Lower lobe of right lung (tissue), 2 donors: Measurements from ENCODE around the gene MAP3K10. TPM values are rescaled to one million over a fixed set of nuclear protein-coding genes. Genes with fewer than 3 reads are reported as not detected.

ENCODE experiments used
- ATAC-seq, 2 donors: fragments of 200-7000 bp; cut with Tn5 transposase; one replicate each; pipeline ENCODE4 v1.9.1; 2020 to 2022; ENCODE audit warnings: mild to moderate bottlenecking in 2 of 2, moderate library complexity in 2 of 2
- DNase-seq: peaks from one replicate; pipeline ENCODE4 v3.0.0-alpha.2; 2020
- H3K27ac ChIP-seq: fragments of 200-600 bp; one replicate; pipeline ENCODE4 v1.8.0; 2022
- H3K27me3 ChIP-seq: fragments of 200-600 bp; one replicate; pipeline ENCODE4 v1.8.0; 2022; ENCODE audit warnings: low read depth
- H3K36me3 ChIP-seq: fragments of 200-600 bp; one replicate; pipeline ENCODE4 v1.8.0; 2022; ENCODE audit warnings: mild to moderate bottlenecking
- H3K4me1 ChIP-seq: fragments of 200-600 bp; one replicate; pipeline ENCODE4 v1.8.0; 2022
- H3K4me3 ChIP-seq: fragments of 200-600 bp; one replicate; pipeline ENCODE4 v1.8.0; 2022; ENCODE audit warnings: mild to moderate bottlenecking
- H3K9me3 ChIP-seq: fragments of 200-600 bp; one replicate; pipeline ENCODE4 v1.8.0; 2022
- CTCF ChIP-seq: fragments of 200-600 bp; IDR thresholded peaks from one replicate; pipeline ENCODE4 v1.8.0; 2022; ENCODE audit warnings: antibody characterized with exemption, mild to moderate bottlenecking
- intact Hi-C: fragments of 100-400 bp; cut with DNase I; formaldehyde crosslinking; loops from one replicate; pipeline ENCODE4 v1.11.0; 2022
- total RNA-seq: library from RNA; stranded (reverse); fragmentation: NEBNext Ultra II Directional; extraction: Animal tissue kit (Norgen Biotek cat#: 25700); gene quantifications from one replicate; pipeline ENCODE4 v1.2.1, GENCODE V29; 2021
- donor health status: DM: no; HTN: yes; CAD: no; lungs with severe emphysema.

Gene MAP3K10
- total RNA-seq, 1 donor from 2014 or later, result 17.4 TPM

GRCh38 chr19:40247178-40247577 is 56.0 kb downstream of the MAP3K10 start:
- Histone ChIP-seq H3K4me3 (no peak overlapping the region), H3K27ac (no peak overlapping the region), H3K27me3 (no peaks in the 10 kb centered on the region), H3K36me3 (peaks cover 30% of the 10 kb centered on the region), H3K4me1 (peaks cover 24% of the 10 kb centered on the region), H3K9me3 (no peaks in the 10 kb centered on the region)
- ATAC-seq, result peak; percentile 16 to 35
- intact Hi-C loops, result no loop called here
- DNase-seq, result no peak
- TF ChIP-seq CTCF, result no peak

- H3K9me3 ChIP-seq, result no peaks in the 10 kb centered on the region
- H3K4me3 ChIP-seq, result no peak overlapping the region
- TF ChIP-seq CTCF, result no peak
- ATAC-seq, result no peak
- intact Hi-C loops, result no loop called here
- H3K27ac ChIP-seq, result no peak overlapping the region
- H3K36me3 ChIP-seq, result peaks cover 32% of the 10 kb centered on the region
- no peak for DNase-seq
- H3K4me1 ChIP-seq, result peaks cover 18% of the 10 kb centered on the region
- no peaks in the 10 kb centered on the region for H3K27me3 ChIP-seq
These were observed 56.6 kb downstream of the MAP3K10 start for GRCh38 chr19:40247735-40248262.

GRCh38 chr19:40249201-40249600 is 58.0 kb downstream of the MAP3K10 start:
- peaks cover 46% of the 10 kb centered on the region for H3K36me3 ChIP-seq
- DNase-seq (peak; percentile 21), ATAC-seq (peak in 1 of 2 donors; percentile 11)
- H3K27me3 ChIP-seq, result no peaks in the 10 kb centered on the region
- H3K4me3 ChIP-seq, result no peak overlapping the region
- H3K4me1 ChIP-seq, result peaks cover 12% of the 10 kb centered on the region
- no peaks in the 10 kb centered on the region for H3K9me3 ChIP-seq
- intact Hi-C loops, result no loop called here
- no peak for TF ChIP-seq CTCF
- H3K27ac ChIP-seq, result no peak overlapping the region

- Histone ChIP-seq H3K27me3 (no peaks in the 10 kb centered on the region), H3K27ac (no peak overlapping the region), H3K36me3 (peaks cover 51% of the 10 kb centered on the region), H3K9me3 (no peaks in the 10 kb centered on the region), H3K4me1 (peaks cover 12% of the 10 kb centered on the region), H3K4me3 (no peak overlapping the region)
- intact Hi-C loops, result no loop called here
- no peak for DNase-seq
- ATAC-seq, result no peak
- TF ChIP-seq CTCF, result no peak
These were observed 58.6 kb downstream of the MAP3K10 start for GRCh38 chr19:40249781-40250180.

- intact Hi-C loops, result no loop called here
- peaks cover 66% of the 10 kb centered on the region for H3K36me3 ChIP-seq
- DNase-seq (no peak), ATAC-seq (no peak)
- H3K4me3 ChIP-seq, result no peak overlapping the region
- H3K4me1 ChIP-seq, result no peaks in the 10 kb centered on the region
- no peak overlapping the region for H3K27ac ChIP-seq
- no peaks in the 10 kb centered on the region for H3K27me3 ChIP-seq
- no peak for TF ChIP-seq CTCF
- H3K9me3 ChIP-seq, result no peaks in the 10 kb centered on the region
These were observed 60.0 kb downstream of the MAP3K10 start for GRCh38 chr19:40251244-40251643.
